GM21360 (cell line): Measurements from ENCODE around the gene GINS1.
"Not testable (repeated sequence)": the region's sequence is repeated elsewhere in the genome, so short reads cannot be mapped to it uniquely, and the experiment has no call there.

Experiments
- ATAC-seq: cut with Tn5 transposase; IDR thresholded peaks from one replicate; pipeline ENCODE4 v1.9.1; 2021; ENCODE audit warnings: mild to moderate bottlenecking, moderate library complexity; ENCODE audit not compliant: unreplicated experiment

GINS1 gene

DNA sequence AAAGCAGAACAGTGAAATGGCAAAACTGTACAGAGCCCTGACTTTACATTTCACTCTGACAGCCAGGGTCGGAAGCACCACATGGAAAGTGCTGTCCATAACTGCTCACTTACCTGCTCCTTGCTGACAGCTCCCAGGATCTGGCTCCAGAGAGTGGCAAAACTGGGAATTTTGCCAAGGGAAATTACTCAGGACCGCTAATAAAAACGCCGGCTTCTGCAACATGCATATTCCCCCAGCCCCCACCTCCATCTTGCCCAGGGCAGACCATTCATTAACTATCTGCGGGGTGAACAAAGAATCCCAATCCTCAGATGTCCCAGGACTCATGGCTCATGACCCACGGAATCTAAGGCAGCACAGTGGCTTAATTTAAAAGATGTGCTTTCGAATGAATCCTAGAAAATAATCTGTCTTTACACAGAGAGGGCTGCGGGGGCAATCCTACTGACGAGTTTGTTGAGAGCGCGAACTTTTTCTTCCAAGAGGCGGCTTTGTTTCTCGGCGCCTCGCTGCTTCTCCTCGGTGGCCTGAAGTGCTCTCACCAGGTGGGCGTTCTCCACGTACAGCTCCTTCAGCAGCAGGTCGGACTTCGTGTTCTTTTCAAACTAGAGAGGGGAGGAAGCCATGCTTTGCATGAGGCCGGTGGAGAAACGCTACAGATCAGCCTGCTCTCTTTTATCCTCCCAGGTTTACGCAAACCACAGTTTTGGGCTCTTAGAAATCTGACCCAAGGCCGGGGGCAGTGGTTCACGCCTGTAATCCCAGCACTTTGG, 45.8 kb downstream of the GINS1 start:
- no peak for ATAC-seq

DNA sequence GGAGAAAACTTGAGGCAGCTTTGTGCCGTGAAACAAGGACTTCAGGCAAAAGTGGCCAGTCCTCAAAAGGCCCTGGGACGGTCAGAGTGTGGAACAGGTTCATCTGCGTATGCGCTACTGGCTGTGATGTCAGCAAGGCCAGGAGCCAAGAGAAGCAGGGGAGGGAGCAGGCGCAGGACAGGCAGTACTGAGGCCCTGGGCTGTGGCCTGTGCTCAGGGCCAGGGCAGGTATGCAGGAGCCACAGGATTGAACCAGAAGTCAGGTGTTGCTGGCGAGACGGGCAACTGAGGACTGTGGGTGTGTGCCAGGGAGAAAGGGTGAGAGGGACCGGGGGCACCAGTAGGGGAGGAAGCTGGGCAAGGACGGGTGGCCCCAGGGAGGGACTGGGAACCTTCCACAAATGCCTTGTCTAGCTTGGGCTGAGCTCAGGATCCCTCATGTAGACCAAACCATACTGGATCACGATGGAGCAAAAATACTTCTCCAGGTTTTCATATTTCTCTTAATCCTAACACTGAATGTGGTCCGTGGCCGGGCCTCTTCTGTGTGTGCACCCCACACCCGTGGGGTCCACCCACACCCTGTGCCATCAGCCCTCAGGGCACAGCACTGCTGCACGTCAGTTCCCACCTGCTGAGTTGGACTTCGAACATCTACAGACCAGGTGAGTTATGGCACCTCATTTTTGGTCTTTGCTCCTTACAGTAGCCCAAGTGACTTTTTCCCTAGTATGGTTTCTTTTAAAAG, 46.9 kb downstream of the GINS1 start:
- no peak for ATAC-seq

DNA sequence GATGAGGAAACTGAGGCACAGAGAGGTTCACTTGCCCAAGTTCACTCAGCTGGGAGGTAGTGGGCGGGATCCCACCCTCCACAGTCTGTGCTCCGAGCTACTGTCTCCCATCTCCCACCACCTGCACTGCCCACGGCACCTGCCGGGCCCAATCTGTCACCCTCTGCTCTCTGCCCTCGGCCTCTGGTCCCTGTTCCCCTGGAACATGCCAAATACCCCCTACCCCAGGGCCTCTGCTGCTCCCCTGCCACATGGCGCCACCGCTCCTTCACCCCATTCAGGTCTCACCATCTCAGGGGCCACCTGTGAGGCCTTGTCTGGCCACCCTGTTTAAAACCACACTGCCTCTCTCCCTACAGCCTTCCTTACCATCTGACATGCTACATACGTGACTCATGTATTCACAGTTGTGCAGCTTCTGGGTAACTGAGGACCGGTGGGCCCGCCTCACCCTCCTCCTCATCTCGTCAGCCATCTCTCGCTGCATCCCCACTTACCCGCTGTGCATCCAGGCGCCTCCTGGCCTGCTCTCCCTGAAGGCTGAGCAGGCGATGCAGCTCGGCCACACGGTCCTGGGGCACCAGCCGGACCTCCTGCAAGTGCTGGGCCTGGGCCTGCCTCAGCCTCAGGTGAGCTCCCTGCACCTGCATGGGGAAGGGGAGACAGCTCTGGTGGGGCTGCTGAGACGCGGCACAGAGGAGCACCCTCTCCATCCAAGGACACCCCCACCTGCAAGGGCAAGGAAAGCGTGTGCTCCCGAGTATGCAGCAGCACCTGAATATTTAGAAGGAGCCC, 50.6 kb downstream of the GINS1 start:
- ATAC-seq = no peak

DNA sequence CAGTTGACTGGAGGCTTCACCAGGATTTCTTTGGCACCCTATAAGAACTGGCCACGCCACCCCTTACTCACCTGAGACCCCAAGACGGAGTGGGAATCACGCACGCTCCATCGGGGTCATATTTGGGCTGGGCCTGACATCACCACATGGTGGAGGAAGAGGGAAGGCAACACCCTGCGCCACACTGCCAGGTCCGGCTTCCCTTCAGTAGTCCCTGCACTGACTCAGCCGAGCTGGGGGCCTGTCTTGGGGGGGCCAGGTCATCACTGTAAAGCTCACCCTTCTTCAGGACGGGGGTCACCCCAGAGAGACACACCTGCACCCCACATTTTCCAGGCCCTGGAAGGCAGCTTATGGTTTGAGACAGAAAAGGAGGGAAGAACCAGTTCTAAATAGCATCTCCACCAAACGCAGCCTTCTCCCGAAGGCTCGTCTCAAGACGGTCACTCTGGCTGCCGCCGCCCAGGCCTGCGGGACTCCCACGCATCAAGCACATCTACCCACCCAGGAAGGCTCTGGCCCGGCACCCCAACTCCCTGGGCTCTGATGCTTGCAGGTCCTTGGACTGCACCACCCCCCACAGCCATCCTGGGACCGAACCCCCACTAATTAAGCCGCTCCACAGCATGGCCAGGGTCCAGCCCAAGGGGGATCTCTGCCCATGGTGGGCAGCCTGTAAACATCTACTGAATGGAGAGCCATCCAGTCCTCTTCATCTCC, 51.8 kb downstream of the GINS1 start:
- no peak for ATAC-seq

DNA sequence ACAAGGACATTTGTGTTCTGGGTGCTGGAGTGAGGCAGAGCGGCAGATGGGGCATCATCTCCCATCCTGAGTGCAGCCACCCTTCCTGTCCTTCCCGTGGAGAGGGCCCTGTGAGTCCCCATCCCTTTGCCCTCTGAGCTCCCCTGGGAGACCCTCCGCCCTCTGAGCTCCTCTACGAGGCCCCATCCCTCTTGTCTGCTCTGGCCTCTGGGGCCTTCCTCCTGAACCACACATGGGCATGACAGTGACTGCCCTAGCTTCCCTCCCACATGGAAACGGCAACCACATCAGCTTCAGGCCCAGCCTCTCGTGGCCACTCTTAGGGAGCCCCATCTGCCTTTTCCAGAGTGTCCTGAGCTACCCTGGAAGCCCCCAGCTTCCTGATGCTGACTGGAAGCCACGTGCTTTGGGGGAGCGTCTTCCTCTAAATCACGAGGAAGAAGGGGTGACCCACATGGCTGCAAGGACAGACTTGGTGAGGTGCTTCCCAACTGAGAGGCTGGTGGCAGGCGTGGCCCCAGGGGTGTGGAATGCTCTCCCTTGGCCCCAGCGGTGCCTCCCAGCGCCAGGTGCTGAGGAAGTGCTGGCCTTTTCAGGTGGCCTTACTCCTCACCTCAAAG, 52.6 kb downstream of the GINS1 start:
- ATAC-seq = no peak

DNA sequence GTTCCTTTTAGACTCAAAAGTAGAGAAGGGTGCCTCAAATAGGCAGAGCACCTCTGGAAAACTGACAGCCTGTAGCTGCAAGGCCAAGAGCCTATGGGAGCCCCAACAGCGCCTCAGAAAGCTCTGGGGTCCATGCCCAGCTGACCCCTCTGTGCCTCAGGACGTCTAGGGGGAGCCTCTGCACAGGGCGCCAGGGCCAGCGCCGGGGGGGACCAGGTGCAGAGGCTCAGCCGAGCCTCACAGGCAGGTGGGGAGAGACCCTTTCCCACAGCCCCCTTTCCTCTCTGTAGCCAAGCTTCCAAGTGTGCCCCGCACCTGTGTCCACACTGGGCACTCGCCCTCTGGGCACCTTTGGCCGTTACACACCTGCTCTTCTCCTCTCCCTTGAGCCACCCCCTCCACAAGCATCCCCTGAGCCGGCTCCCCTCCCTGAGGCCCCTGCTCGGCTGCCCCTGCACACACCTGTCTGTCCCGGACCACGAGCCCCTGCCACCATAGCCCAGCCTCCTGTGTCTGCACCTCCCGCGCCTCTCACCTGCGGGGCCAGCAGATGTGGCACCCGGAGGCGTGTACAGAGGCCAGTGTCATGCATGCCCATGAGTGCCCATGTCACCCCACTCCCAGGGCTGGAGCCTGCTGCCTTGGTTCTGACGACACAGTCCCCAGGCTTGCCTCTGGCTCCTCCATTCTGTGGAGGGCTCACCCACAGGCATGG, 53.2 kb downstream of the GINS1 start:
- no peak for ATAC-seq

DNA sequence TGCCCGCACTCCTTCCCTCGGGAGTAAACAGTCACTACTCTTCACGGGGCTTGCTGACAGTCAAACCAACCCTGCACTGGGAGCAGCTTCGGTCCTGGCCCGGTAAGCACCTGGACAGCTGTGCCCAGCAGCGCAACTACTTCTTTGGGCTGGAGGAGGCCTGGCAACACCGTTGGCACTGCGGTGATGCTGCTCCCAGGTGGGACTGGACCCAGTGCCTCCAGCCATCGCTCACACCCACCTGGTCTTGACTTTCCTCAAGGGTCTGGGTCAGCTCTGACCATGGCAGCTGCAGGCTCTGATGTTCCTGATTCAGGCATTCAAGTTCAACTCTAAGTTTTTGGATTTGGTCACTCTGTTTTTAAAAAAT, 53.8 kb downstream of the GINS1 start:
- ATAC-seq = no peak

DNA sequence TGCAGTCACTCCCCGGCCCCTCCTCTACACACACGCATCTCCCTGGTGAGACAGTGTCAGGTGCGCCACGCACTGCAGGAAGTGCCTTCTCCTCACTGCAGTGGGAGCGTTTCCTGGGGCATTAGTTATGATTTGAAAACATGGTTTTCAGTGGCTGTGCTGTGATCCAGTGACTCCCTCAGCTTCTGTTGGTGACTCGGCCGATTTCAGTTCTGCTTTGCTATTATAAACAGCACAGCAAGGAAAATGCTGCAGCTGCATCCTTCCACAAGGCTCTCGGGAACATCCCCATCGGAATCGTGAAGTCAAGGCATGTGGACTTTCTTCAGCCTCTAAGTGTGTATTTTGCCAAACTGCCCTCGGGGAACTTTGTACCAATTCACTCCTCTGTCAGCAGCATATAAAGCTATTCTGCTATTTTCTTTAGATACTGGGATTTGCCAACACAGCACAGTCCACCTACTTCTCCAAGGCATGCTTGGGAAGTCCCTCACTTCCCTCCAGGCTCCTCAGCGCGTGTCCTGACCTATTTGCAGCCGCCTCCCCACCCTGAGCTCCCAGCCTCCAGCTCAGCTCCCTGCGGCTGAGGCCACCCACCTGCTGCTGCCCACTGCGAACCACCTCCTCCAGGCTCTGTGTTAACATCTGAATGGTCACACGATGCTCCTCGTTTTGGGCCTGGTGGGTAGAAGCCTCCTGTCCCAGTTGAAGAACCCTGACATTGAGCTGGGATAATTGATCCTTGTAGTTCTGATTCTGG, 54.5 kb downstream of the GINS1 start:
- ATAC-seq = no peak

DNA sequence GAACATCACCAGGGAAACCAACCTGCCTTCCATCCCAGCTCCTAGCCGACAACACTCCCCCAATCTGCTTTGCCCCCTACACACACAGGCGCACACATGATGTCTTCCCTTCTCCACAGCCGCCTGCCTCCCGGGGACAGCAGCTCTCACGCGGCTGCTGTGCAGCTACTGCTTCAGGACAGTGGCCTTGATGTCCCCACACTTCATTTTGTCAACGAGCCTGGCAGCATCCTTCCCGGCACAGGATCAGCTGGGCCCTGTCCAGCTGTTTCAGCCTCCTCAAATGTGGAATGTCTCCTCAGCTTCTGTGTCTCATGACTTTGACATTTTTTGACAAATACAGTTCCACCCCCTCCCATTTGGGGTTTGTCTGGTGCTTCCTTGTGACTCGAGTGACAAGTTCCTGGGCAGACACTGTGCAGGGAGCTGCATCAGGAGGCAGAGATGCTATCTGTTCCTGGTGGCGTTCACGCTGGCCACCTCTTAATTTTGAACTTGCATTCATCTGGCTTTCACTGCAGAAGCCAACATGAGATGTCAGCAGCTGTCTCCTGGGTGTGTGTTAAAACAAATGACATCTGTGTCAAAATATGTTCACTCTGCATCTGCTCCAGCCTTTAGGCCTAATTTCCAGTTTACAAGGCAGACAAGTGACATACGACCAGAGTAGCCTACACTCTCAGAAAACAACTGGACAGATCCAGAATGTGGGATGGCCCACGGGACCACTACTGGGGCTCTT, 57.2 kb downstream of the GINS1 start:
- no peak for ATAC-seq

DNA sequence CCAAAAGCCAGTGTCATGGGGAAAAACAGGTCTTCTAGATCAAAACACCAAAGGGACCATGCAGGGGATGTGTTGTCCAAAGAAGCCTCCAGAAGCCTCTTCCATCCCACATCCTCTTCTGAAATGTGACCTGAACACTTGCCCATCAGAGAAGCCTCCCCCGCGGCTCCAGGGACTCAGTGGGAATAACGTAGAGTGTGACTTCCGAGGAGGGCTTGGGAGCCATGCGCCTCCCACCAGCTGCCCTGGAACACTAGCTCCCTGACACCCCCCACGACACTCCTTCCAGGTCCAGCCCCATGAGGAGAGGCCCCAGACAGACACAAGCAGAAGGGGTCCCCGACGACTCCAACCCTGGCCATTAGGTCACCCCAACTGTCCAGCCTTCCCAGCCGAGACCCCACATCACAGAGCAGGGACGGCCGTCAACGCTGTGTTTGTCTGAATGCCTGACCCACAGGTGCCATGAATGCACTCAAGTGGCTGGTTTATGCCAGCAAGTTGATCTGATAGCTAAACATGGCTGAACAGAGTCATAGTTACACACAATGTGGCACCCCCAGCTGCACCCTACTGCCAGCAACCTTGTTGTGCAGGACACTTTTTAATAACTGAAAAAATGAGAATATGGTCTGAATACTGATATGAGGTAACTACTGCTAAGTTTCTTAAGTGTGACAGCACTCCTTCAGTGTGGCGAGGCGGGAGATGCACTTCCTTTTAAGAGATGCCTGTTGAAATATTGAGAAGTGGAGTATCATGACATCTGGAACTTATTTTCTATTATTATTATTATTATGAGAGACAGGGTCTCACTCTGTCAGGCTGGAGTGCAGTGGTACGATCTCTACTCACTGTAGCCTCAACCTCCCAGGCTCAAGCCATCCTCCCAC, 58.0 kb downstream of the GINS1 start:
- ATAC-seq = no peak

DNA sequence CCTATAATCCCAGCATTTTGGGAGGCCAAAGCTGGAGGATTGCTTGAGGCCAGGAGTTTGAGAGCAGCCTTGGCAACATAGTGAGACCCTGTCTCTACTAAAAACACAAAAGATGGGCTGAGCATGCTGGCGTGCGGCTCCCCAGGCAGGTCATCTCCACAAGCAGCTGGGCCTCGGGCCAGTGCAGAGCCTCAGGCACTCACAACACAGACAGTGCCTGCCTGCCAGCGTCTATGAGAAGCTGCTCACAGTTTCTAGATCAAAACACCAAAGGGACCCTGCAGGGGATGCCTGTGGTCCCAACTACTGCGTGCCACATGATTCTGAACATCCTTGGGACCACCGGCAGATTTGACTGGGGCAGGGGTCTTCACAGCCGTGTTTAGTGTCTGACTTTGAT, 59.4 kb downstream of the GINS1 start:
- ATAC-seq = no peak

DNA sequence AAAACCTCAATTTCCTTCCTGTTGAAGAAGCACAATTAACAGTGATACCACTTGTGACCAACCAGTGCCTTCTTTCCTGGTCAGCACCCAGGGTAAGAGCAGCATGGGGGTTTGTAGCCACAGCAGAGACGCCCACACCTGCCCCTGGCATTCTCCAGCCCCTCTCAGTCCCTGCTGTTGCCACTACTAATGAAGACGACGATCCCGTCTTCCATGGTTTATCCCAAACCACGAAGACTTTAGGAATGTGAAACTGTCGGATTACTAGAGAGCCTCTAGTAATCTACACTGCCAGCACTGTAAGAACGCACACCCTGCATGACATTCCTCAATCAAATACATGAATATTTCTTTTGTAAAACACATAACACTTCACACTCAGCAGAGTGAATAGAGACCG, 60.0 kb downstream of the GINS1 start:
- ATAC-seq = no peak

DNA sequence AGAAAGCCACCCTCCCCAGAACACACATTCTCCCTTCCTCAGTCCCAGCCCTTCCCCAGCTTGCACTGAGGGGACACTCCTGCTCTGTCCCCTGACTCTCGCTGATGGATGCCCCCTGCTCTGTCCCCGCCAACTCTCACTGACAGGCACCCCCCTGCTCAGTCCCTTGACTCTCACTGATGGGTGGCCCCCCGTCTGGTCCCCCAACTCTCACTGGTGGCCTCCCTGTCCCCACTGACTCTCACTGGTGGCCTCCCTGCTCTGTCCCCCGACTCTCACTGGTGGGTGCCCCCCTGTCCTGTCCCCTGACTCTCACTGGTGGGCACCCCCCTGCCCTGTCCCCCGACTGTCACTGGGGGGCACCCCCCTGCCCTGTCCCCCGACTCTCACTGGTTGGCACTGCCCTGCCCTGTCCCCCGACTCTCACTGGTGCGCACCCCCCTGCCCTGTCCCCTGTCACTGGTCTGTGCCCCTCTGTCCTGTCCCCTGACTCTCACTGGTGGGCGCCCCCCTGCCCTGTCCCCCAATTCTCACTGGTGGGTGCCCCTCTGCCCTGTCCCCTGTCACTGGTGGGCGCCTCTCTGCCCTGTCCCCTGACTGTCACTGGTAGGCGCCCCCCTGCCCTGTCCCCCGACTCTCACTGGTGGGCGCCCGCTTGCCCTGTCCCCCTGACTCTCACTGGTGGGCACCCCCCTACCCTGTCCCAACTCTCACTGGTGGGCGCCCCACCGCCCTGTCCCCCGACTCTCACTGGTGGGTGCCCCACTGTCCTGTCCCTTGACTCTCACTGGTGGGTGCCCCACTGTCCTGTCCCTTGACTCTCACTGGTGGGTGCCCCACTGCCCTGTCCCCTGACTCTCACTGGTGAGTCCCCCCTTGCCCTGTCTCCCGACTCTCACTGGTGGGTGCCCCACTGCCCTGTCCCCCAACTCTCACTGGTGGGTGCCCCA, 60.9 kb downstream of the GINS1 start:
- no peak for ATAC-seq

DNA sequence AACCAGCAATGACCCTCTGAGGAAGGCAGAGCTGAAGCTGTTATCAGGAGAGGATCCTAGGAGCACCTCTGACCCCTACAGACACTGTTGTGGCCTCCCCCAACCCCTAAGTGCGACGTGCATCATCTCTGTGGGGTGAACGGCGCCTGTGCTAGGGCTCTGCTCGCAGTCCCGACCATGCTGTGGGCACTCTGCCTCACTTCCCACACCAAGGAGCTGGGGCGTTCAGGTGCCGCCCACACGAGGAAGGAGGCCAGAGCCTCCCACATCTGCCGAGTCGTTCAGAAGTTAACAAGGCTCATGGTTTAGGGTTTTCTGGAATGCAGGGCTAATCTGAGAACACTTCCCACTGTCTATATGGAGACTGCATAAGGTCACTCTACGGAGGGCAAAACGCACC, 62.1 kb downstream of the GINS1 start:
- no peak for ATAC-seq

DNA sequence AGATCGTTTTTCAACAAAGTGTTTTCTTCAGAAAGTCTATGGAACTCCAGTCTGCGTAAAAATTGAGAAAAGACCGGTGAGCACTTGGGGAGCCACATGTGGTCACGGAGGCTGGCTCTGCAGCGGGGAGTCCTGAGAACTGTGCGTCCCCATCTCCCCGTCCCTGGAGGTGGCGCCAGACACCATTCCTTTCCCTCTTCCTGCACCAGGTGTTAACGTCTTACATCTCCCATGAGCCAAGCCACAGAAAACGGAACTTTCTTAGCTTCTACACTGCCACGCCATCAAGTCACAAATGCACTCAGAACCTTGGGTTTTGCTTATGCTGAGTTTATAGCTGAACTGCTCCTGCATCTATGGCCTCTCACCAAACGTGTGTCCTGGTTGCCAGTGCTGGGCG, 62.6 kb downstream of the GINS1 start:
- peak; percentile 73 for ATAC-seq

DNA sequence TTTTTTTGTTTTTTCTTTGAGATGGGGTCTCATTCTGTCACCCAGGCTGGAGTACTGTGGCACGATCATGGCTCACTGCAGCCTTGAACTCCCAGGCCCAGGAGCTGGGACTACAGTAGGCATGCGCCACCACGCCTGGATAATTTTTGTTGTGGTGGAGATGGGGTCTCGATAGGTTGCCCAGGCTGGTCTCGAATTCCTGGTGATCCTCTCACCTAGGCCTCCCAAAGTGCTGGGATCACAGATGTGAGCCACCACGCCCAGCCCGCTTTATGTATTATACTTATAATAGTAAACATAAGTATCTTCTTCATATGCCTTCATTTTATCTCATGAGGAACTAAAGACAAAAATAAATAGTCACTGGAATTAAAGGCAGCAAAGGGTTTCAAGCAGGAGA, 63.5 kb downstream of the GINS1 start:
- ATAC-seq = no peak

DNA sequence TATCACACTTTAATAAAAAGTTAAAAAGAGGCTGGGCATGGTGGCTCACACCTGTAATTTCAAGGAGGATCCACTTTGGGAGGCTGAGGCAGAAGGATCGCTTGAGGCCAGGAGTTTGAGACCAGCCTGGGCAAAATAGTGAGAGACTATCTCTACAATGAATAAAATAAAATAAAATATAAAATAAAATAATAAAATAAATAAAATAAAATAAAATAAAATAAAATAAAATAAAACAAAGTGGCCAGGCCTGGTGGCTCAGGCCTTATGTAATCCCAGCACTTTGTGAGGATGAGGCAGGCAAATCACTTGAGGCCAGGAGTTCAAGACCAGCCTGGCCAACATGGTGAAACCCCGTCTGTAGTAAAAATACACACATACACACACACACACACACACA, 65.8 kb downstream of the GINS1 start:
- not testable (repeated sequence) for ATAC-seq
